SJSA1 (cell line): ENCODE data around the gene OR4D10. TPM values are rescaled to one million over a fixed set of nuclear protein-coding genes. Genes with fewer than 3 reads are reported as not detected.
"Not testable (repeated sequence)": the region's sequence is repeated elsewhere in the genome, so short reads cannot be mapped to it uniquely, and the experiment has no call there.

Source experiments
- DNase-seq, 2 experiments: peaks; one replicate each; pipeline ENCODE4 v3.0.0-alpha.2; 2015 to 2020; ENCODE audit warnings: low spot score in 2 of 2, low read depth in 1 of 2
- H3K27ac ChIP-seq: fragments of 250-450 bp; sonication (Bioruptor Pico); 2 replicates; pipeline ENCODE4 v1.5.1; 2020; ENCODE audit warnings: mild to moderate bottlenecking, moderate library complexity
- H3K27me3 ChIP-seq: fragments of 250-450 bp; sonication (Bioruptor Pico); replicated peaks from 2 replicates; pipeline ENCODE4 v1.5.1; 2020; ENCODE audit warnings: mild to moderate bottlenecking, moderate library complexity
- H3K36me3 ChIP-seq: fragments of 250-450 bp; sonication (Bioruptor Pico); 2 replicates; pipeline ENCODE4 v1.5.1; 2020; ENCODE audit warnings: mild to moderate bottlenecking
- H3K4me1 ChIP-seq: fragments of 250-450 bp; sonication (Bioruptor Pico); replicated peaks from 2 replicates; pipeline ENCODE4 v1.6.1; 2021; ENCODE audit warnings: mild to moderate bottlenecking
- H3K4me3 ChIP-seq: fragments of 250-450 bp; sonication (Bioruptor Pico); 2 replicates; pipeline ENCODE4 v1.5.1; 2020; ENCODE audit warnings: mild to moderate bottlenecking
- H3K9me3 ChIP-seq: fragments of 250-450 bp; sonication (Bioruptor Pico); replicated peaks from 2 replicates; pipeline ENCODE4 v1.5.1; 2020; ENCODE audit warnings: mild to moderate bottlenecking
- total RNA-seq: library from RNA; depleted of rRNA; stranded (reverse); fragments of >200 nt; shearing (Covaris generic); gene quantifications from 2 replicates; pipeline ENCODE4 v1.2.3, GENCODE V29; 2014; rRNA removed

Gene OR4D10
- total RNA-seq, 1 experiment from 2014 or later: not detected

GRCh38 chr11:59479906-59480305, 6.8 kb downstream of the OR4D10 start:
- Histone ChIP-seq H3K4me1 (no peaks in the 10 kb centered on the region), H3K4me3 (no peak overlapping the region), H3K27ac (no peak overlapping the region), H3K27me3 (no peaks in the 10 kb centered on the region), H3K36me3 (no peaks in the 10 kb centered on the region), H3K9me3 (no peaks in the 10 kb centered on the region)
- DNase-seq: no peak

DNA sequence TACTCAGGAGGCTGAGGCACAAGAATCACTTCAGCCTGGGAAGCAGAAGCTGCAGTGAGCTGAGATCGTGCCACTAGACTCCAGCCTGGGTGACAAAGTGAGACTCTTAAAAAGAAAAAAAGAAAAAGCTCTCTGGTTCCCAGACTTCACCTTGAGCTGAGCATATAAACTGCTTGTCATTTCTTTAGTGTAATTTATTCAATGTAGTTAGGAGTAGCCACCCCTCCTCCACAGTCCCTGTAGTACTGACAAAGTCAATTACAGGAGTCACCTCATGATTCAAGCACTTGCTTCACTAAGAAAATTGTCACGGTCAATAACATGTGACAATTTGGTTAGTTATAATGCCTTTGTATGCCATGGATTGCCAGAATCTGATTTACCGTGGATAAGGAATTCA, 7.2 kb downstream of the OR4D10 start:
- DNase-seq: no peak
- Histone ChIP-seq H3K4me1 (no peaks in the 10 kb centered on the region), H3K4me3 (no peak overlapping the region), H3K9me3 (no peaks in the 10 kb centered on the region), H3K27me3 (peaks cover under 1% of the 10 kb centered on the region; the same call in 1 of the 2 replicates), H3K36me3 (no peaks in the 10 kb centered on the region), H3K27ac (no peak overlapping the region)

DNA sequence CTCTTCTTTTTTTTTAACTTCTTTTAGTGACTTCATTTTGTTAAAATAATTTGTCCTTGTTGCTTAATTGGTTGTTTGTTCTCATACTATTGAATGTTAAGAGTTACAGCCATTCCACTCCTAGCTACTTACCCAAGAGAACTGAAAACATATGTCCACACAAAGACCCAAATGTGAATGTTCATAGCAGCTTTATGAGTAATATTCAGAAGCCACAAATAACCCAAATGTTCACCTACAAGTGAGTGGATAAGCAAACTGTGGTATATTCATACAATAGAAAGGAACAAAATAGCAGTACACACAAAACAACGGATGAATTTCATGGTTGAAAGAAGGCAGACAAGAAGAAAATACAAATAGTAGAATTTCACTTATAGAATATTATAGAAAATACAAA, 28.8 kb downstream of the OR4D10 start:
- no peak for DNase-seq
- Histone ChIP-seq H3K4me1 (no peaks in the 10 kb centered on the region), H3K36me3 (no peaks in the 10 kb centered on the region), H3K27me3 (peaks cover 9% of the 10 kb centered on the region), H3K4me3 (no peak overlapping the region), H3K27ac (no peak overlapping the region), H3K9me3 (no peaks in the 10 kb centered on the region)

DNA sequence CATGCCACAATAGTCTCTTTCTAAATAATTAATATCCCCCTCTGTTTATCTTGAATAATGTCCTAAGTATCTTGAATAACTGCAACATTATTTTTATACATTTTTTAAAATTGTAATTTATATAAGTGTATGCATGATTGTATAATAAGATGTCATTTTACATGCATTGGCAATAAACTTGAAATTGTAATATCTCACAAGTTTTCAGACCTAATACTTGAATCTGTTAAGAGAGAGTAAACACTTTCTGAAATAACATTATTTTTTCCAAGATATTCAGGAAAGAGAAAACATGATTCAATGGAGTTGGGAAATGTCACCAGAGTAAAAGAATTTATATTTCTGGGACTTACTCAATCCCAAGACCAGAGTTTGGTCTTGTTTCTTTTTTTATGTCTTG, 30.2 kb downstream of the OR4D10 start, which contains the start of gene OR4D11:
OR4D11 (plus strand) TSS at position 301 of the 400 bp plus-strand sequence; CDS start at position 301, 0 bp downstream.
- H3K4me1 ChIP-seq: no peaks in the 10 kb centered on the region
- H3K9me3 ChIP-seq: no peaks in the 10 kb centered on the region
- no peak within 1 kb of the TSS for H3K27ac ChIP-seq
- H3K36me3 ChIP-seq: no peaks in the 10 kb centered on the region
- DNase-seq: no peak
- H3K27me3 ChIP-seq: peaks cover 9% of the 10 kb centered on the region
- no peak within 1 kb of the TSS for H3K4me3 ChIP-seq

DNA sequence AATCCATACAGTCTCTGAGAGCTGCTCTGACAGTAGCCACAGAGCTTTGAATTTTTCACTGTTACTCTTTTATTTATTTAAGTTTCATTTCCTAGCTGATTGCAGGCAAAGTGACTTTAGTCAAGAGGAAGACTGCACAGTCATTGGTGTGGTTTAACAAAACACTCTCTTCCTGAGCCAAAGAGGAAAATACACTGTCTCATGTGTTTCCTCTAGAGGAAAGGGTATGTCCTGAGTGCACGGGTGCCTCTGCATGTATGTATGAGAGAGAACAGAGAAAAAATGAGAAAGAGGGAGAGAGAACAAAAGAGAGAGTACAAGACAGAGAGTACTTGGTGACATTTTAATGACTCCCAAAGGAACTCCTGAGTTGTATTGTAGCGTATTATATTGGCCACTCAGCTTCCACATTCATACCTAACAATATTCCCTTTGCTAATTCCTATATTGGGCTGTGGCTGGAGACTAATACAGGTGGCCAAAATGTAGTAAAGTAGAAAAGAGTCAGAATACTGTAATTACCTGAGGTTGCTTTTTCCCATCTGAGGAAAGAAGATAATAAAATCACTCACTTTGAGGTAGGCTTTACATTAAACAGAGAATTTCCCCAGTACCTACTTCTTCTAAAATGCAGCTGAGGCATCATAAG, 38.0 kb downstream of the OR4D10 start, which contains the start of gene OR4D9:
OR4D9 (plus strand) TSS at position 599 of the 649 bp plus-strand sequence. CDS start 3,374 bp downstream, outside the sequence.
- no peak within 1 kb of the TSS for H3K4me3 ChIP-seq
- no peak within 1 kb of the TSS for H3K27ac ChIP-seq
- DNase-seq: peak in 1 of 2 experiments; percentile 12
- H3K9me3 ChIP-seq: no peaks in the 10 kb centered on the region
- no peaks in the 10 kb centered on the region for H3K36me3 ChIP-seq
- H3K27me3 ChIP-seq: peaks cover 2% of the 10 kb centered on the region; the same call in 1 of the 2 replicates
- H3K4me1 ChIP-seq: no peaks in the 10 kb centered on the region

DNA sequence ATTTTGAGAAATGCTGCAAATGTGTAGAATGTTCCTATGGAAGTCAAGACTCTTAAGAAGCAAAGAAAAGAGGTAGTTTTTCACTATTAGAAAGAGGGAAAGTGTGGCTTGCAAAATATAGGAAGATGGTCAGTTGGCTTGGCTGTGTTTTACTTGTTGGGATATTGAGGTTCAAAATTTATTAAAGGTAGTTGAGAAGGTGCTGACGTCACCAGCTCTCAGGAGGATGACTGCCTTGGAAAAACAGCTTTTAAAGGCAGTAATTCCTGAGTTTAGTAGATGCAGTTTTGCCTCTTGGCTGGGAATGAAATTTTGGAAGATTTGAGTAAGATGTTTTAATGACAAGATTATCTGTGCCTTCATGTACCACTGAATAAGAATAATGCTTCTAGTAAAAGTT, 38.6 kb downstream of the OR4D10 start:
- Histone ChIP-seq H3K27ac (no peak overlapping the region), H3K36me3 (no peaks in the 10 kb centered on the region), H3K9me3 (no peaks in the 10 kb centered on the region), H3K27me3 (peaks cover 2% of the 10 kb centered on the region; the same call in 1 of the 2 replicates), H3K4me1 (no peaks in the 10 kb centered on the region), H3K4me3 (no peak overlapping the region)
- no peak for DNase-seq

- H3K4me3 ChIP-seq, H3K4me1 ChIP-seq, H3K36me3 ChIP-seq, H3K9me3 ChIP-seq, H3K27me3 ChIP-seq, H3K27ac ChIP-seq, DNase-seq: not testable (repeated sequence)
These were observed 47.0 kb downstream of the OR4D10 start for GRCh38 chr11:59520139-59520538.

- H3K36me3 ChIP-seq: no peaks in the 10 kb centered on the region
- no peak overlapping the region for H3K27ac ChIP-seq
- peaks cover 6% of the 10 kb centered on the region for H3K27me3 ChIP-seq
- no peak for DNase-seq
- no peak overlapping the region for H3K4me3 ChIP-seq
- H3K9me3 ChIP-seq: no peaks in the 10 kb centered on the region
- no peaks in the 10 kb centered on the region for H3K4me1 ChIP-seq
These were observed 47.6 kb downstream of the OR4D10 start for GRCh38 chr11:59520741-59521140.

DNA sequence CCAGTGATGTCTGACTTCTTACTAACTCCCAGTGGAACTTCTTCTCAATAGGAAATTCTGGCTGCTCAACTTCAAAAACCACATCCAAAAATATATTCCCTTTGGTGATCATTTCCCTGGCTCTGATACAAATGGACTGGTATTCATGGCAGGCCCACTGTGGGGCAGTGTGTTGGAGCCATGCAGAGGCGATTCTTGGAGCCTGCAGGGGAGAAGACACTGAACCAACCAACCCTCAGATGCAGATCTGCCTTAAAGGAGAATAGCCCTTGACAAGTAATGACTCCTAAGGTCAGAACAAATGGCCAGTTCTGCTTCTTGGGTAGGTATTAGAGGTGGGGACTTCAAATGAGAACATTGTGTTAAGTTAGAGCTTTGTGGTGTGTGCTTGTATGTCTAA, 50.4 kb downstream of the OR4D10 start:
- H3K9me3 ChIP-seq: no peaks in the 10 kb centered on the region
- H3K27me3 ChIP-seq: peaks cover 20% of the 10 kb centered on the region
- no peaks in the 10 kb centered on the region for H3K4me1 ChIP-seq
- H3K4me3 ChIP-seq: no peak overlapping the region
- no peak overlapping the region for H3K27ac ChIP-seq
- DNase-seq: no peak
- H3K36me3 ChIP-seq: no peaks in the 10 kb centered on the region

GRCh38 chr11:59528711-59529110, 55.6 kb downstream of the OR4D10 start:
- H3K4me1 ChIP-seq: no peaks in the 10 kb centered on the region
- peaks cover 23% of the 10 kb centered on the region for H3K27me3 ChIP-seq
- no peak overlapping the region for H3K27ac ChIP-seq
- no peaks in the 10 kb centered on the region for H3K9me3 ChIP-seq
- DNase-seq: no peak
- no peaks in the 10 kb centered on the region for H3K36me3 ChIP-seq
- no peak overlapping the region for H3K4me3 ChIP-seq

Other genes with a start within 250 kb of the OR4D10 start
- gene OR5AN1, start 114.4 kb upstream of the OR4D10 start, total RNA-seq: not detected in 2 replicates
- gene OR5A2, start 46.9 kb upstream of the OR4D10 start, total RNA-seq: not detected in 2 replicates
- gene OR5A1, start 36.8 kb upstream of the OR4D10 start, total RNA-seq: not detected in 2 replicates
- gene OR4D6, start 16.4 kb upstream of the OR4D10 start, total RNA-seq: not detected in 2 replicates
- not detected in 2 replicates for gene OR4D11, start 30.3 kb downstream of the OR4D10 start, total RNA-seq
- not detected in 2 replicates for gene OR4D9, start 38.2 kb downstream of the OR4D10 start, total RNA-seq
- 19.9 and 30.3 TPM in 2 replicates for gene OSBP, start 142.5 kb downstream of the OR4D10 start, total RNA-seq
- gene PATL1, start 195.7 kb downstream of the OR4D10 start, total RNA-seq: 17.7 and 24.9 TPM in 2 replicates
- not detected in 2 replicates for gene OR10V1, start 240.5 kb downstream of the OR4D10 start, total RNA-seq